HCT116 (cell line): ENCODE results near the gene PERCC1. TPM values are rescaled to one million over a fixed set of nuclear protein-coding genes. Genes with fewer than 3 reads are reported as not detected.
"Not testable (repeated sequence)": the region's sequence is repeated elsewhere in the genome, so short reads cannot be mapped to it uniquely, and the experiment has no call there.

ENCODE experiments used
- ATAC-seq: fragments of 200-7000 bp; cut with Tn5 transposase; 2 replicates; pipeline ENCODE4 v1.9.1; 2020; ENCODE audit warnings: mild to moderate bottlenecking, moderate library complexity
- BruUV-seq: library from RNA; stranded (reverse); fragments of 400-500 nt; replicated peaks from 2 replicates; lab custom pipeline; 2021; lab: Mats Ljungman, UMichigan
- CTCF ChIA-PET: fragments of 300-600 bp; sonication (Branson Sonifier 250); formaldehyde crosslinking; loops from one replicate; lab custom pipeline; 2021; ENCODE audit warnings: antibody characterized with exemption; lab: Charles Lee
- POLR2A ChIA-PET: fragments of 300-600, 350-600 bp; sonication (Branson Sonifier 250); formaldehyde crosslinking; loops from one replicate; lab custom pipeline; 2021; ENCODE audit warnings: antibody characterized with exemption; lab: Charles Lee
- RAD21 ChIA-PET, 2 experiments: fragments of 300-600 bp; sonication (Branson Sonifier 250); formaldehyde crosslinking; loops; one replicate each; lab custom pipeline; 2023; ENCODE audit warnings: low total read pairs in 2 of 2; ENCODE audit not compliant: uncharacterized antibody in 2 of 2, unreplicated experiment in 2 of 2, low non-redundant PET in 1 of 2; lab: Charles Lee
- DNase-seq: peaks from one replicate; pipeline ENCODE4 v3.0.0-alpha.2; 2010; ENCODE audit warnings: low read depth, low spot score
- H2AFZ ChIP-seq: fragments of 200-600 bp; shearing (Covaris generic), sonication (generic); 2 replicates; pipeline ENCODE4 v1.6.1; 2017; ENCODE audit warnings: low read depth, mixed run types, mixed read lengths, antibody characterized with exemption, low read length; ENCODE audit not compliant: poor library complexity, severe bottlenecking
- H3K27ac ChIP-seq: 2 replicates; pipeline ENCODE4 v1.5.1; 2012; ENCODE audit warnings: low read depth, low read length
- H3K27me3 ChIP-seq: fragments of 200-600 bp; sonication (generic); 2 replicates; pipeline ENCODE4 v1.6.1; 2016; ENCODE audit warnings: mixed run types, low read length, mixed read lengths; ENCODE audit not compliant: insufficient read depth
- H3K36me3 ChIP-seq, 2 experiments: fragments of 200-500 bp in 1 of 2; fragments of 200-600 bp in 1 of 2; sonication (Bioruptor generic) in 1 of 2; sonication (generic) in 1 of 2; 2 replicates each; pipeline versions ENCODE4 v1.5.1 to v1.6.1; 2014 to 2016; ENCODE audit warnings: low read length in 2 of 2, inconsistent platforms in 1 of 2, mixed read lengths in 1 of 2, mixed run types in 1 of 2; ENCODE audit not compliant: insufficient read depth in 2 of 2, control insufficient read depth in 1 of 2
- H3K4me1 ChIP-seq, 2 experiments: fragments of 200-600 bp in 1 of 2; sonication (generic) in 1 of 2; 2 replicates each; pipeline versions ENCODE4 v1.5.1 to v1.6.1; 2012 to 2017; ENCODE audit warnings: low read length in 2 of 2, inconsistent platforms in 1 of 2, mild to moderate bottlenecking in 1 of 2, mixed read lengths in 1 of 2, mixed run types in 1 of 2, moderate library complexity in 1 of 2; ENCODE audit not compliant: insufficient read depth in 2 of 2, control insufficient read depth in 1 of 2
- H3K4me2 ChIP-seq: fragments of 200-600 bp; sonication (generic); 2 replicates; pipeline ENCODE4 v1.6.1; 2017; ENCODE audit warnings: mixed run types, low read length, mixed read lengths
- H3K4me3 ChIP-seq, 2 experiments: fragments of 200-600 bp in 1 of 2; sonication (generic) in 1 of 2; replicated peaks in 1 of 2; 2 replicates each; pipeline ENCODE4 v1.5.1; 2011 to 2016; ENCODE audit warnings: low read length in 2 of 2, control low read depth in 1 of 2, low read depth in 1 of 2, mild to moderate bottlenecking in 1 of 2, mixed read lengths in 1 of 2, mixed run types in 1 of 2
- H3K79me2 ChIP-seq: fragments of 200-600 bp; sonication (generic); 2 replicates; pipeline ENCODE4 v1.6.1; 2017; ENCODE audit warnings: mild to moderate bottlenecking, mixed run types, low read length, moderate library complexity, mixed read lengths; ENCODE audit not compliant: insufficient read depth
- H3K9ac ChIP-seq: fragments of 200-600 bp; sonication (generic); 2 replicates; pipeline ENCODE4 v1.6.1; 2016; ENCODE audit warnings: low read length, mixed read lengths
- H3K9me2 ChIP-seq: fragments of 200-600 bp; sonication (generic), shearing (Covaris generic); 2 replicates; pipeline ENCODE4 v1.6.1; 2017; ENCODE audit warnings: mixed run types, mild to moderate bottlenecking, moderate library complexity; ENCODE audit not compliant: insufficient read depth
- H3K9me3 ChIP-seq, 2 experiments: fragments of 200-500 bp in 1 of 2; fragments of 200-600 bp in 1 of 2; sonication (Bioruptor generic) in 1 of 2; sonication (generic) in 1 of 2; 2 replicates each; pipeline ENCODE4 v1.6.1; 2014 to 2017; ENCODE audit warnings: low read length in 2 of 2, mixed read lengths in 2 of 2, inconsistent platforms in 1 of 2, low read depth in 1 of 2, mild to moderate bottlenecking in 1 of 2, mixed run types in 1 of 2, moderate library complexity in 1 of 2; ENCODE audit not compliant: control insufficient read depth in 1 of 2, insufficient read depth in 1 of 2
- H4K20me1 ChIP-seq: fragments of 200-600 bp; sonication (generic), shearing (Covaris generic); 2 replicates; pipeline ENCODE4 v1.6.1; 2017; ENCODE audit warnings: mixed run types, mild to moderate bottlenecking, moderate library complexity; ENCODE audit not compliant: insufficient read depth
- ATF3 ChIP-seq: IDR thresholded peaks from 2 replicates; pipeline ENCODE4 v1.6.1; 2012
- CBX3 ChIP-seq: IDR thresholded peaks from 2 replicates; pipeline ENCODE4 v1.6.1; 2012; ENCODE audit warnings: low read depth
- CEBPB ChIP-seq: IDR thresholded peaks from 2 replicates; pipeline ENCODE4 v1.6.1; 2012; ENCODE audit warnings: low read depth
- FOSL1 ChIP-seq: IDR thresholded peaks from 2 replicates; pipeline ENCODE4 v1.6.1; 2012; ENCODE audit warnings: low read depth
- POLR2AphosphoS5 ChIP-seq: IDR thresholded peaks from 2 replicates; pipeline ENCODE4 v1.6.1; 2011; ENCODE audit warnings: mild to moderate bottlenecking, low read depth, low read length, moderate library complexity
- RAD21 ChIP-seq: IDR thresholded peaks from 2 replicates; pipeline ENCODE4 v1.6.1; 2012; ENCODE audit warnings: low read depth, mild to moderate bottlenecking
- REST ChIP-seq: IDR thresholded peaks from 2 replicates; pipeline ENCODE4 v1.6.1; 2012; ENCODE audit warnings: low read depth
- ZFX ChIP-seq: fragments of 450-650 bp; IDR thresholded peaks from 2 replicates; pipeline ENCODE4 v1.6.1; 2017
- intact Hi-C: fragments of 100-400 bp; cut with micrococcal nuclease; formaldehyde crosslinking; loops from 2 replicates; pipeline ENCODE4 v1.10.0; 2022
- total RNA-seq: library from RNA; stranded (reverse); gene quantifications from one replicate; pipeline ENCODE4 v1.2.1, GENCODE V29; 2021; ENCODE audit not compliant: unreplicated experiment

PERCC1 gene
- total RNA-seq, 1 experiment from 2014 or later = not detected

GRCh38 chr16:1438229-1439057 lies 7.6 kb downstream of the PERCC1 start:
- H3K4me1 ChIP-seq = no peaks in the 10 kb centered on the region
- H3K36me3 ChIP-seq = no peaks in the 10 kb centered on the region
- H3K27ac ChIP-seq = no peak overlapping the region
- H3K4me2 ChIP-seq = no peak overlapping the region
- intact Hi-C loops = no loop called here
- no peak overlapping the region for H3K4me3 ChIP-seq
- POLR2A ChIA-PET = no interaction called here
- no peaks in the 10 kb centered on the region for H3K9me3 ChIP-seq
- RAD21 ChIA-PET = no interaction called here
- no peaks in the 10 kb centered on the region for H3K27me3 ChIP-seq
- no peaks in the 10 kb centered on the region for H3K79me2 ChIP-seq
- no peak overlapping the region for H3K9ac ChIP-seq
- H4K20me1 ChIP-seq = no peaks in the 10 kb centered on the region
- CTCF ChIA-PET = no interaction called here
- H3K9me2 ChIP-seq = no peaks in the 10 kb centered on the region
- H2AFZ ChIP-seq = no peak overlapping the region
- no peak for TF ChIP-seq POLR2AphosphoS5
- TF ChIP-seq ATF3 = no peak
- no peak for ATAC-seq
- DNase-seq = no peak
- BruUV-seq = no TSS peak

GRCh38 chr16:1439058-1439698 lies 8.3 kb downstream of the PERCC1 start:
- Histone ChIP-seq H2AFZ (no peak overlapping the region), H3K27ac (no peak overlapping the region), H3K79me2 (no peaks in the 10 kb centered on the region), H3K36me3 (no peaks in the 10 kb centered on the region), H4K20me1 (no peaks in the 10 kb centered on the region), H3K9me2 (no peaks in the 10 kb centered on the region)
- intact Hi-C loops = no loop called here
- no TSS peak for BruUV-seq
- no peak for TF ChIP-seq ATF3
- no peak for TF ChIP-seq CEBPB
- no peak for TF ChIP-seq ZFX
- TF ChIP-seq REST = no peak
- TF ChIP-seq RAD21 = no peak
- TF ChIP-seq CBX3 = no peak
- no peak for TF ChIP-seq FOSL1
- TF ChIP-seq, all 23 proteins: peak for 0
- no peaks in the 10 kb centered on the region for H3K27me3 ChIP-seq
- DNase-seq = no peak
- POLR2A ChIA-PET = no interaction called here
- H3K4me3 ChIP-seq = no peak overlapping the region
- RAD21 ChIA-PET = no interaction called here
- CTCF ChIA-PET = no interaction called here
- no peak for ATAC-seq
- H3K9me3 ChIP-seq = no peaks in the 10 kb centered on the region
- H3K4me2 ChIP-seq = no peak overlapping the region
- no peak overlapping the region for H3K9ac ChIP-seq
- no peaks in the 10 kb centered on the region for H3K4me1 ChIP-seq

GRCh38 chr16:1439699-1440074 lies 8.8 kb downstream of the PERCC1 start:
- RAD21 ChIA-PET, H2AFZ ChIP-seq, H3K9me2 ChIP-seq, H3K4me1 ChIP-seq, H3K27me3 ChIP-seq, CTCF ChIA-PET, H3K36me3 ChIP-seq, H3K4me3 ChIP-seq, H4K20me1 ChIP-seq, POLR2A ChIA-PET, ATAC-seq, H3K9ac ChIP-seq, H3K9me3 ChIP-seq, H3K27ac ChIP-seq, DNase-seq, H3K79me2 ChIP-seq, intact Hi-C loops, H3K4me2 ChIP-seq, BruUV-seq: not testable (repeated sequence)
